Measurements from ENCODE around the gene TMCO6.
"Not testable (repeated sequence)": the region's sequence is repeated elsewhere in the genome, so short reads cannot be mapped to it uniquely, and the experiment has no call there.

The TMCO6 gene

GRCh38 chr5:140635291-140636257 is 3.7 kb upstream of the TMCO6 start:
- DNase-seq (ENCODE audit: low read depth in 2 of 2), result no peak
- TF ChIP-seq CTCF (IDR thresholded peaks at IDR 0.05; ENCODE audit: low read depth, low read length), result no peak

GRCh38 chr5:140637371-140638100 is 1.7 kb upstream of the TMCO6 start:
- DNase-seq (ENCODE audit: low read depth in 2 of 2), result no peak
- H3K4me3 ChIP-seq (replicated peaks in 1 of 2; ENCODE audit: low read depth in 2 of 2, low read length in 2 of 2), result no peak overlapping the region
- no peak for TF ChIP-seq CTCF (IDR thresholded peaks at IDR 0.05; ENCODE audit: low read depth, low read length)

More at GRCh38 chr5:140635291-140636257, 3.7 kb upstream of the TMCO6 start:
- H3K4me3 ChIP-seq (replicated peaks in 1 of 2; ENCODE audit: low read depth in 2 of 2, low read length in 2 of 2), result no peak overlapping the region

- DNase-seq (ENCODE audit: low read depth in 2 of 2), result not testable (repeated sequence)
- H3K4me3 ChIP-seq (replicated peaks in 1 of 2; ENCODE audit: low read depth in 2 of 2, low read length in 2 of 2), result peak overlapping the region in 1 of 2 donors; percentile 82
Observed at GRCh38 chr5:140638898-140639147, 428 bp upstream of the TMCO6 start.

GRCh38 chr5:140641716-140642115 is 2.5 kb downstream of the TMCO6 start:
- no peak for TF ChIP-seq CTCF (IDR thresholded peaks at IDR 0.05; ENCODE audit: low read depth, low read length)
- no peak for DNase-seq (ENCODE audit: low read depth in 2 of 2)
- no peak overlapping the region for H3K4me3 ChIP-seq (replicated peaks in 1 of 2; ENCODE audit: low read depth in 2 of 2, low read length in 2 of 2)

- no peak overlapping the region for H3K4me3 ChIP-seq (replicated peaks in 1 of 2; ENCODE audit: low read depth in 2 of 2, low read length in 2 of 2)
- TF ChIP-seq CTCF (IDR thresholded peaks at IDR 0.05; ENCODE audit: low read depth, low read length), result no peak
- DNase-seq (ENCODE audit: low read depth in 2 of 2), result peak; percentile 6 to 90
Observed at GRCh38 chr5:140642718-140643117, 3.5 kb downstream of the TMCO6 start.

GRCh38 chr5:140647042-140647419 is 7.8 kb downstream of the TMCO6 start:
- no peak for TF ChIP-seq CTCF (IDR thresholded peaks at IDR 0.05; ENCODE audit: low read depth, low read length)
- peak overlapping the region; percentile 81 to 89 for H3K4me3 ChIP-seq (replicated peaks in 1 of 2; ENCODE audit: low read depth in 2 of 2, low read length in 2 of 2)
- peak in 1 of 2 donors; percentile 7 for DNase-seq (ENCODE audit: low read depth in 2 of 2)

GRCh38 chr5:140658870-140659269 is 19.6 kb downstream of the TMCO6 start:
- TF ChIP-seq CTCF (IDR thresholded peaks at IDR 0.05; ENCODE audit: low read depth, low read length), result no peak
- no peak for DNase-seq (ENCODE audit: low read depth in 2 of 2)
- no peak overlapping the region for H3K4me3 ChIP-seq (replicated peaks in 1 of 2; ENCODE audit: low read depth in 2 of 2, low read length in 2 of 2)

GRCh38 chr5:140660371-140660770 is 21.1 kb downstream of the TMCO6 start:
- not testable (repeated sequence) for DNase-seq (ENCODE audit: low read depth in 2 of 2); H3K4me3 ChIP-seq (replicated peaks in 1 of 2; ENCODE audit: low read depth in 2 of 2, low read length in 2 of 2)

Measured in cardiac fibroblast (primary cell).